ENCODE results near the gene CYTH1.

The CYTH1 gene

GRCh38 chr17:78825696-78826095 lies 43.6 kb upstream of the CYTH1 start:
- no peak for TF ChIP-seq TSHZ2 (CRISPR knock-in tag; IDR thresholded peaks at IDR 0.05)
- TF ChIP-seq ESRRG (CRISPR knock-in tag; IDR thresholded peaks at IDR 0.05): no peak
- TF ChIP-seq ZFP3 (CRISPR knock-in tag; IDR thresholded peaks at IDR 0.05): no peak
- no peak for TF ChIP-seq ISL1 (CRISPR knock-in tag; IDR thresholded peaks at IDR 0.05)
- no peak for ATAC-seq

DNA sequence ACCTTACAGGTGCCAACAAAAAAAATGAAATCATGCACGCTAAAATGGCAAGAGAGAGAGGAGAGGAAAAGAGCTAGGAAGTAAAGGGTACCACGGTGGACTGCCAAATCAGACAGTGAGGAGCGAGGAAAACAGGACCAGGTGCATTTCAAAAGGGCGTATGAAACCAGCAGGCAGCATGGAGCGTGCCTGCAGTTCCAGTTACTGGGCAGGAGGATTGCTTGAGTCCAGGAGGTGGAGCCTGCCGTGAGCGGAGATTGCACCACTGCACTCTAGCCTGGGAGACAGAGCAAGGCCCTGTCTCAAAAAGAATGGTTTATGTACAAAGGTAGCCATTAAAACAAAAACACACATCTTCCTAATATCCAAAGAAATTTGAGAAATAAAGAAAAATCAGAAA lies 42.2 kb upstream of the CYTH1 start:
- no peak for TF ChIP-seq ZNF565 (CRISPR knock-in tag; conservative IDR thresholded peaks at IDR 0.05; ENCODE audit: low read depth)
- no peak for TF ChIP-seq ARNTL (CRISPR knock-in tag; IDR thresholded peaks at IDR 0.05; ENCODE audit: borderline replicate concordance, low read depth)
- TF ChIP-seq ISL1 (CRISPR knock-in tag; IDR thresholded peaks at IDR 0.05): no peak
- no peak for ATAC-seq

- no peak for TF ChIP-seq ZFP3 (CRISPR knock-in tag; IDR thresholded peaks at IDR 0.05)
- TF ChIP-seq CREB5 (CRISPR knock-in tag; IDR thresholded peaks at IDR 0.05; ENCODE audit: low read depth): no peak
- no peak for TF ChIP-seq TCF4 (CRISPR knock-in tag; IDR thresholded peaks at IDR 0.05; ENCODE audit: borderline replicate concordance)
- no peak for TF ChIP-seq CSDC2 (CRISPR knock-in tag; IDR thresholded peaks at IDR 0.05)
- TF ChIP-seq SNAI2 (CRISPR knock-in tag; IDR thresholded peaks at IDR 0.05): no peak
- TF ChIP-seq BACH2 (CRISPR knock-in tag; IDR thresholded peaks at IDR 0.05; ENCODE audit: borderline replicate concordance): no peak
- TF ChIP-seq ESRRG (CRISPR knock-in tag; IDR thresholded peaks at IDR 0.05): no peak
- TF ChIP-seq ZFP30 (CRISPR knock-in tag; IDR thresholded peaks at IDR 0.05): no peak
- no peak; the same call in 2 of the 3 replicates for ATAC-seq
Observed at GRCh38 chr17:78823282-78824046, 41.4 kb upstream of the CYTH1 start.

DNA sequence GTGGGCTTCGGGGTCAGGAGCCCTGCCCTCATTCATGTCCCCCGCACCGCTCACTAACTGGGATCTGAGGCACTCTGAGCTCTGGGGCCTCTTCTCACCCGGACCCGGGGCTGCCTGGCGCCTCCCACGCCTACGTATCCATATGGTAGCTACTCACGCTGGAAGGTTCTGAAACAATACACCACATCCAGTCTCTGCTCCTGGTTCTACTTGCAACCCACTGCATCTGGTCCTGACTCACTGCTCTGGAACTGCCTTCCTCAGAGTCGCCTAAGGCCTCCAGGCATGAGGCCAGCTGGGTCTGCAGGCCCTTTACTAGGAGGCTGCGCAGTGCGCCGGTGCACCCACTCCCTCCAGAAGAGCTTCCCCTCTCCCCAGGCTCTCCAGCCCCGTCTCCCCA lies 40.5 kb upstream of the CYTH1 start:
- peak; percentile 97 for ATAC-seq
- TF ChIP-seq GLIS3 (CRISPR knock-in tag; IDR thresholded peaks at IDR 0.05): 0 out of 2 replicates have a peak, but pooled peaks have one; percentile 38
- TF ChIP-seq ZFP3 (CRISPR knock-in tag; IDR thresholded peaks at IDR 0.05): peak; percentile 64; the same call in 1 of the 2 replicates
- peak; percentile 27; the same call in 1 of the 2 replicates for TF ChIP-seq TCF4 (CRISPR knock-in tag; IDR thresholded peaks at IDR 0.05; ENCODE audit: borderline replicate concordance)
- no peak for TF ChIP-seq CSDC2 (CRISPR knock-in tag; IDR thresholded peaks at IDR 0.05)

GRCh38 chr17:78821961-78822360 lies 39.9 kb upstream of the CYTH1 start:
- no peak for ATAC-seq
- TF ChIP-seq ZFP30 (CRISPR knock-in tag; IDR thresholded peaks at IDR 0.05) (no peak), GLIS3 (CRISPR knock-in tag; IDR thresholded peaks at IDR 0.05) (no peak)

GRCh38 chr17:78820841-78821240 lies 38.8 kb upstream of the CYTH1 start:
- ATAC-seq: no peak
- TF ChIP-seq, protein P1, sequence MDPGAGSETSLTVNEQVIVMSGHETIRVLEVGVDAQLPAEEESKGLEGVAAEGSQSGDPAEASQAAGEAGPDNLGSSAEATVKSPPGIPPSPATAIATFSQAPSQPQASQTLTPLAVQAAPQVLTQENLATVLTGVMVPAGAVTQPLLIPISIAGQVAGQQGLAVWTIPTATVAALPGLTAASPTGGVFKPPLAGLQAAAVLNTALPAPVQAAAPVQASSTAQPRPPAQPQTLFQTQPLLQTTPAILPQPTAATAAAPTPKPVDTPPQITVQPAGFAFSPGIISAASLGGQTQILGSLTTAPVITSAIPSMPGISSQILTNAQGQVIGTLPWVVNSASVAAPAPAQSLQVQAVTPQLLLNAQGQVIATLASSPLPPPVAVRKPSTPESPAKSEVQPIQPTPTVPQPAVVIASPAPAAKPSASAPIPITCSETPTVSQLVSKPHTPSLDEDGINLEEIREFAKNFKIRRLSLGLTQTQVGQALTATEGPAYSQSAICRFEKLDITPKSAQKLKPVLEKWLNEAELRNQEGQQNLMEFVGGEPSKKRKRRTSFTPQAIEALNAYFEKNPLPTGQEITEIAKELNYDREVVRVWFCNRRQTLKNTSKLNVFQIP (CRISPR knock-in tag; IDR thresholded peaks at IDR 0.05; ENCODE audit: borderline replicate concordance, low read depth): no peak
- no peak for TF ChIP-seq CREB5 (CRISPR knock-in tag; IDR thresholded peaks at IDR 0.05; ENCODE audit: low read depth)
- TF ChIP-seq, protein P2, sequence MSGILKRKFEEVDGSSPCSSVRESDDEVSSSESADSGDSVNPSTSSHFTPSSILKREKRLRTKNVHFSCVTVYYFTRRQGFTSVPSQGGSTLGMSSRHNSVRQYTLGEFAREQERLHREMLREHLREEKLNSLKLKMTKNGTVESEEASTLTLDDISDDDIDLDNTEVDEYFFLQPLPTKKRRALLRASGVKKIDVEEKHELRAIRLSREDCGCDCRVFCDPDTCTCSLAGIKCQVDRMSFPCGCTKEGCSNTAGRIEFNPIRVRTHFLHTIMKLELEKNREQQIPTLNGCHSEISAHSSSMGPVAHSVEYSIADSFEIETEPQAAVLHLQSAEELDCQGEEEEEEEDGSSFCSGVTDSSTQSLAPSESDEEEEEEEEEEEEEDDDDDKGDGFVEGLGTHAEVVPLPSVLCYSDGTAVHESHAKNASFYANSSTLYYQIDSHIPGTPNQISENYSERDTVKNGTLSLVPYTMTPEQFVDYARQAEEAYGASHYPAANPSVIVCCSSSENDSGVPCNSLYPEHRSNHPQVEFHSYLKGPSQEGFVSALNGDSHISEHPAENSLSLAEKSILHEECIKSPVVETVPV (CRISPR knock-in tag; IDR thresholded peaks at IDR 0.05): no peak
- TF ChIP-seq RARB (CRISPR knock-in tag; IDR thresholded peaks at IDR 0.05): no peak
- no peak for TF ChIP-seq GLIS3 (CRISPR knock-in tag; IDR thresholded peaks at IDR 0.05)
- TF ChIP-seq ISL1 (CRISPR knock-in tag; IDR thresholded peaks at IDR 0.05): no peak

All from SK-N-SH treated with all-trans-retinoic acid at 6 μM for 48 hours (cell line).